ENCODE data around the gene MYH7.

GRCh38 chr14:23366426-23366921, 69.0 kb downstream of the MYH7 start:
- TF ChIP-seq CTCF (IDR thresholded peaks at IDR 0.05), result no peak
- TF ChIP-seq ZFX (IDR thresholded peaks at IDR 0.05; ENCODE audit: borderline replicate concordance), result no peak
